ENCODE data around the gene MFRP. TPM values are rescaled to one million over a fixed set of nuclear protein-coding genes. Genes with fewer than 3 reads are reported as not detected.

MFRP gene
- total and polyA plus RNA-seq, 2 donors (not counting 1 experiment from before 2014, with no cell fraction given), result not detected

GRCh38 chr11:119335655-119336543, 10.6 kb downstream of the MFRP start:
- Histone ChIP-seq H3K27me3 (ENCODE audit: control insufficient read depth, insufficient read depth, low read length) (no peaks in the 10 kb centered on the region), H3K4me2 (ENCODE audit: extremely low read depth, insufficient read depth, low read length) (peak overlapping the region; percentile 99), H2AFZ (ENCODE audit: low read length) (no peak overlapping the region), H3K27ac (ENCODE audit: insufficient read depth, low read length) (no peak overlapping the region), H3K4me3 (replicated peaks in 1 of 4; ENCODE audit: control extremely low read depth in 1 of 4, insufficient read depth in 1 of 4, low read depth in 3 of 4, low read length in 4 of 4) (peak overlapping the region in 2 of 4 experiments; percentile 90 to 97), H4K20me1 (ENCODE audit: control insufficient read depth, extremely low read depth, insufficient read depth, low read length) (no peaks in the 10 kb centered on the region), H3K36me3 (ENCODE audit: control insufficient read depth, insufficient read depth, low read length) (peaks cover 4% of the 10 kb centered on the region), H3K79me2 (ENCODE audit: control insufficient read depth, insufficient read depth, low read length) (peaks cover 18% of the 10 kb centered on the region), H3K9me3 (ENCODE audit: control insufficient read depth, insufficient read depth, low read depth, low read length) (no peaks in the 10 kb centered on the region), H3K4me1 (ENCODE audit: control insufficient read depth, extremely low read depth, insufficient read depth, low read length) (peaks cover 31% of the 10 kb centered on the region), H3K9ac (ENCODE audit: insufficient read depth, low read length) (no peak overlapping the region)
- TF ChIP-seq CTCF (conservative IDR thresholded peaks at IDR 0.05 in 1 of 2, IDR thresholded peaks at IDR 0.05 in 1 of 2; ENCODE audit: low read depth in 1 of 2, low read length in 2 of 2) (no peak), EZH2 (IDR thresholded peaks at IDR 0.05; ENCODE audit: low read length, missing control alignments) (no peak)
- no peak for DNase-seq (ENCODE audit: low read depth in 2 of 2)

- Histone ChIP-seq H3K4me2 (ENCODE audit: extremely low read depth, insufficient read depth, low read length) (peak overlapping the region; percentile 99), H3K36me3 (ENCODE audit: control insufficient read depth, insufficient read depth, low read length) (peaks cover 4% of the 10 kb centered on the region), H3K27ac (ENCODE audit: insufficient read depth, low read length) (peak overlapping the region; percentile 95), H2AFZ (ENCODE audit: low read length) (no peak overlapping the region), H3K9me3 (ENCODE audit: control insufficient read depth, insufficient read depth, low read depth, low read length) (no peaks in the 10 kb centered on the region), H3K79me2 (ENCODE audit: control insufficient read depth, insufficient read depth, low read length) (peaks cover 18% of the 10 kb centered on the region), H3K27me3 (ENCODE audit: control insufficient read depth, insufficient read depth, low read length) (no peaks in the 10 kb centered on the region), H3K9ac (ENCODE audit: insufficient read depth, low read length) (peak overlapping the region; percentile 87), H3K4me1 (ENCODE audit: control insufficient read depth, extremely low read depth, insufficient read depth, low read length) (peaks cover 29% of the 10 kb centered on the region), H4K20me1 (ENCODE audit: control insufficient read depth, extremely low read depth, insufficient read depth, low read length) (no peaks in the 10 kb centered on the region), H3K4me3 (replicated peaks in 1 of 4; ENCODE audit: control extremely low read depth in 1 of 4, insufficient read depth in 1 of 4, low read depth in 3 of 4, low read length in 4 of 4) (peak overlapping the region; percentile 86 to 97 (median 91))
- DNase-seq (ENCODE audit: low read depth in 2 of 2), result no peak
- TF ChIP-seq CTCF (conservative IDR thresholded peaks at IDR 0.05 in 1 of 2, IDR thresholded peaks at IDR 0.05 in 1 of 2; ENCODE audit: low read depth in 1 of 2, low read length in 2 of 2) (no peak), EZH2 (IDR thresholded peaks at IDR 0.05; ENCODE audit: low read length, missing control alignments) (no peak)
Observed at GRCh38 chr11:119335091-119335654, 11.3 kb downstream of the MFRP start.

GRCh38 chr11:119334174-119334930, 12.2 kb downstream of the MFRP start, which contains the start of gene RNF26:
TSS of gene RNF26 (plus strand) at chr11:119334527. CDS start at chr11:119335123, 596 bp downstream.
- H3K4me2 ChIP-seq (ENCODE audit: extremely low read depth, insufficient read depth, low read length), result peak within 1 kb of the TSS; percentile 99
- peak within 1 kb of the TSS; percentile 86 to 97 (median 91) for H3K4me3 ChIP-seq (replicated peaks in 1 of 4; ENCODE audit: control extremely low read depth in 1 of 4, insufficient read depth in 1 of 4, low read depth in 3 of 4, low read length in 4 of 4)
- H3K4me1 ChIP-seq (ENCODE audit: control insufficient read depth, extremely low read depth, insufficient read depth, low read length), result peaks cover 28% of the 10 kb centered on the region
- H3K27ac ChIP-seq (ENCODE audit: insufficient read depth, low read length), result peak within 1 kb of the TSS; percentile 95
- peaks cover 18% of the 10 kb centered on the region for H3K79me2 ChIP-seq (ENCODE audit: control insufficient read depth, insufficient read depth, low read length)
- peaks cover 4% of the 10 kb centered on the region for H3K36me3 ChIP-seq (ENCODE audit: control insufficient read depth, insufficient read depth, low read length)
- H3K9ac ChIP-seq (ENCODE audit: insufficient read depth, low read length), result peak within 1 kb of the TSS; percentile 87
- H4K20me1 ChIP-seq (ENCODE audit: control insufficient read depth, extremely low read depth, insufficient read depth, low read length), result no peaks in the 10 kb centered on the region
- H3K9me3 ChIP-seq (ENCODE audit: control insufficient read depth, insufficient read depth, low read depth, low read length), result no peaks in the 10 kb centered on the region
- TF ChIP-seq CTCF (conservative IDR thresholded peaks at IDR 0.05 in 1 of 2, IDR thresholded peaks at IDR 0.05 in 1 of 2; ENCODE audit: low read depth in 1 of 2, low read length in 2 of 2) (no peak), EZH2 (IDR thresholded peaks at IDR 0.05; ENCODE audit: low read length, missing control alignments) (no peak)
- H2AFZ ChIP-seq (ENCODE audit: low read length), result peak within 1 kb of the TSS; percentile 81
- DNase-seq (ENCODE audit: low read depth in 2 of 2), result peak; percentile 96 to 98
- no peaks in the 10 kb centered on the region for H3K27me3 ChIP-seq (ENCODE audit: control insufficient read depth, insufficient read depth, low read length)
